NCI-H226 (cell line): ENCODE results near the gene RAB9B.

Experiments used
- DNase-seq: peaks from one replicate; pipeline ENCODE4 v3.0.0-alpha.2; 2015

Gene RAB9B

DNA sequence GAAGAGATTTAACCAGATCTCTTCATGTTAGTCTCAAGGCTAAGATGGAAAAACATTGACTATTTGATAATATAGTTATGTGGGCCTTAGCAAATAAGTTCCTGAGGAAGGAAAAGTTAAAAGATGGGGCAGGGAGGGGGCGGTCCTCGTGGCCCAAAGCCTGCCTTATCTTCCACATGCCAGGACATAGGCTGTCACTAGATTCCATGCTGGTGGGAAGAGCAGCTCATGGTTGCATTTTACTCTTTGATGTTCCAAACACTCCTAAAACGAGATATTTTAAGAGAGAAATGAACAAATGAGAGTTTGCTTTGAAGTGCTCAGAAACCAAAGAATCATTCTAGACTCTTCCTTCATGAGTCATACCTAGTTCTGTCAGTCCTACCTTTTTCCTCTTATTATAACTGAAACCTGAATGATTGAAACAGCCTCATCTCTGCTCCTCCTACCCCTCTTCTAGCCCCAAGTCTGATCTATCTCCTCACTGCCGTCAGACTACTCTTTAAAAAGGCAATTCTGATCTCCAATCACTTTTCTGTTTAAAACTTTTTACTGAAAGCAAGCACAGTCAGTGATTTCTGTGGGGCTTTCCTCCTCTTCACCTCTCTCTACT lies 25.1 kb downstream of the RAB9B start:
- no peak for DNase-seq

DNA sequence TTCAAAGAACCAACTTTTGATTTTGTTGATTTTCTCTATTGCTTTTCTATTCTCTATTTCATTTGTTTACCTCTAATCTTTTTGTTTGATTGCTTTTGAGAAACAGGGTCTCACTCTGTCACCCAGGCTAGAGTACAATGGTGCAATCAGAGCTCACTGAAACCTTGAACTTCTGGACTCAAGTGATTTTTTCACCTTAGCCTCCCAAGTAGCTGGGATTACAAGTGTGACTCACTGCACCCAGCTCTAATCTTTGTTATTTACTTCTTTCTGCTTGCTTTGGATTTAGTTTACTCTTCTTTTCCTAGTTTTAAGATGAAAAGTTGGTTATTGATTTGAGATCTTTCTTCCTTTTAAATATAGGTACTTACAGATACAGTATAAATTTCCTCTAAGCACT lies 26.2 kb downstream of the RAB9B start:
- no peak for DNase-seq

DNA sequence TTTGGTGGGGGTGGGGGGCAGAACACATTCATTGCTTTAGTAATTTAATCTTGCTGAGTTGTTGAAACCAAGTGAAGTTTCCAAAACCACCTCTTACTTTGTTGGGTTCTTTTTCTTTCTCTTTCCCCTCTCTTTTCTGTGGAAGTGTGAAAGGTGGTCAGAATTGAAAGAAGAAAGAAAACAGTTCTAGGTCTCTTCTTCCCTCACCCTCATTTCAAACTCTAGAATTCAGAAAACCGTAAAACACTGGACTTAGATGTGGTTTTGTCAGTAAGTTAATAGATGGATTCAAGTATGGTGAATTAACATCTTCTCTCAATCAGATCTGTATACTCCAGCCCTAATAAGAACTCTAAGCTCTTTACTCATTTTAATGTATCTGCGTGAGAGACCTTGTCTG lies 31.7 kb downstream of the RAB9B start:
- no peak for DNase-seq

DNA sequence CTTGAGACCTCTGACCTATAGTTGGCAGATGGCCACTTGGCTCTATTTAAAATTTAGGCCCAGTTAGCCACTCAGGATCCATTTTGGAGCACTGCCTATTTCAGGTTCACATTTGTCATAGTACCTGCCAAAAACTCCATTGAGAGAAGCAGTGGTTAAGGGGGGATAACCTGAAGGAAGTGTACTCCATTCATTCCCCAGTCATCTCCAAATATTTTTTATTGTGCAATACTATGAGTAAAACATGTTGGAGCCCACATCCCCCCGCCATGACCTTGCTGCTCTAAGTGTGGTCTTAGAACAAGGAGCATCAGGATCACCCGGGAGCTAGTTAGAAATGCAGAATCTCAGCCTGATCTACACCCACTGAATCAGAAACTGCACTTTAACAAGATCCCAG lies 34.4 kb downstream of the RAB9B start:
- no peak for DNase-seq

DNA sequence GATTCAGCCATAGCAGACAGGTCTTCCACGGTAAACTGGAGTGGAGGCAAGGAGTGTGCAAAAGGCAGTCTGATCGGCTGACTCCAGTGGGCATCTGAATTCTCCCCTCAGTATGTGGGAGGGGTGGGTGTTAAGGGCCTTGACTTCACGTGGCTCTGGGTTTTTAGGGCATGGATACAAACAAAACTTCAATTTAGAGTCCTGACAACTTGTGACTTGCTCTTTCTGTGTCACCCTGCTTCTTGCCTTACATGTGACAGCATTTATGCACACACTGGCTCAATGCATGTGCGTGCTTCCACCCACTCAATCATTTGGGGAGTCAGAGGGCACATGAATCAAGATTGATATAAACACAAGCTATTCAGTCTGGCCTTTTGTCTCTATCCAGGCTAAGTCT lies 37.9 kb downstream of the RAB9B start:
- no peak for DNase-seq

DNA sequence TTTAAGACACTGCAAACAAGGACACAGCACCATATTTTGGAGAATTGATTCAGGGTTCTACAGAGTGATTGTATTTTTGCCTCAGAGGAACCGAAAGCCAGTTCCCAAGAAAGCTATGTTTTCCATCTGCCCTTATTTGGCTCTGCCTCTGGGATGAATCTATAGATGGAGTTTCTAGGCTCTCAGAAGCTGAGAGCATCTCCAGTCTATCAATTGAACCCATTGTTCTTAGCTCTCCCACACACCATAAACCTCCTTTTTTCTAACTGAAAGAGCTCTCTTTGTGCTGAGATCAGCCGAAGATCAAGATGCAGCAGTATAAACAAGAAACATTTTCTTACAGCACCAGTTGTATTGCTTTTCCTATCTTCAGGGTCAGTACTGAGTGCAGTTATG lies 38.5 kb downstream of the RAB9B start:
- no peak for DNase-seq

DNA sequence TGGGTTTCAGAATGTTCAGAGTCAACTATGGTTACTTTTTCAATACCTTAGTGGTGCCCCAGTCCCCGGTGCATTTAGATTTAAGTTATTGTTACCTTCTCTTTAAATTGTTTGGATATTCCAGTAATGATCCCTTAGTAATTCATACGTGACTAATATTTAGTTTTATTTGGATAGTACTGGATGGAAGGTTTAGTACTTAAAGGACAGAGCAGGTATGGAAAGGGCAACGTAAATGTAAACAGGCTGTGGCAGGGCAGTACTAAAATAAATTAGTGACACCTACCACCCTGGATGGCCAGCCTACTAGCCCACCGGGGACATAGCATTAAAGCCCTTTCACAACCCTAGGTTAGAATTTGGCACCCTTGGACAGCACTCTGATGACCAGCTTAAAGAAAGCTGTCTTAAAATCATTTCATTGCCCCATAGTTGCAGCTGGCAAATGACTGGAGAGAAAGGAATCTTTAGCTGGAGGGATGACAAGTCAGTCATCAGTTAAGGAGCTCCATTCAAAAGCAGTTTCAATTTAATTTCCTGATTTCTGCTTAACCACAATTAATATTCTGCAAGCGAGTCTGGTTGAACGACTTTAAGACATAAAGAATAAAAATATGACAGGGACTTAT lies 39.0 kb downstream of the RAB9B start:
- DNase-seq = peak; percentile 44

DNA sequence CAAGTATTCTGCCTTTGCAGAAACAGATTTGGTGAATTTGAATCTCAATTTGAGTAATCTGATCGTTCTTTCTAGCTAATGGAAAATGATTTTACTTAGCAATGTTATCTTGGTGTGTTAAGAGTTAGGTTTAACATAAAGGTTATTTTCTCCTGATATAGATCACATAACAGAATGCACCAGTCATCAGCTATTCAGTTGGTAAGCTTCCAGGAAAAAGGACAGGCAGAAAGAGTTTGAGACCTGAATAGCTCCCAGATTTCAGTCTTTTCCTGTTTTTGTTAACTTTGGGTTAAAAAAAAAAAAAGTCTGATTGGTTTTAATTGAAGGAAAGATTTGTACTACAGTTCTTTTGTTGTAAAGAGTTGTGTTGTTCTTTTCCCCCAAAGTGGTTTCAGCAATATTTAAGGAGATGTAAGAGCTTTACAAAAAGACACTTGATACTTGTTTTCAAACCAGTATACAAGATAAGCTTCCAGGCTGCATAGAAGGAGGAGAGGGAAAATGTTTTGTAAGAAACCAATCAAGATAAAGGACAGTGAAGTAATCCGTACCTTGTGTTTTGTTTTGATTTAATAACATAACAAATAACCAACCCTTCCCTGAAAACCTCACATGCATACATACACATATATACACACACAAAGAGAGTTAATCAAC lies 40.1 kb downstream of the RAB9B start:
- DNase-seq = no peak

DNA sequence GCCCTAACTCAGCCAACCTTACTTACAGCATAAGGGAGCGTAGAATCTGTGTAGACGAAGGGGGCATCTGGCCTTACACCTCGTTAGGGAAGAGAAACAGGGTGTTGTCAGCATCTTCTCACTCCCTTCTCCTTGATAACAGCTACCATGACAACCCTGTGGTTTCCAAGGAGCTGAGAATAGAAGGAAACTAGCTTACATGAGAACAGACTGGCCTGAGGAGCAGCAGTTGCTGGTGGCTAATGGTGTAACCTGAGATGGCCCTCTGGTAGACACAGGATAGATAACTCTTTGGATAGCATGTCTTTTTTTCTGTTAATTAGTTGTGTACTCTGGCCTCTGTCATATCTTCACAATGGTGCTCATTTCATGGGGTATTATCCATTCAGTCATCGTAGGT lies 40.8 kb downstream of the RAB9B start:
- no peak for DNase-seq

DNA sequence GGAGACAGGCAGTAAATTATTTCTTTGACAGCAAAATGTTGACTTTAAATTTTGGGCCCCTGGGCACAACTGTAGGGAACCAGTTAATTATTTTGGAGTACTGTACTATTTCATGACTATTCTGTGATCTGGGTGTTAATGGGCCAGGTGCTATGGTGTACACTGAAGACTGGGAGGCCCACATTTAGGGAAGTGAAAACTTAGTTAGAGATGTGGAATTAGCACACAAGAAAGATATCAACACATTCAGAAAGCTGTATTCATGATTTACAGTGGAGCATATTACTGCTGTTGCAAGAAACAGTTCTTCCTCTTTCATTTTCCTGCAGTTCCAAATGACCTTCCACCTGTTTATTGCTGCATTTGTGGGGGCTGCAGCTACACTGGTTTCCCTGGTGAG lies 43.1 kb downstream of the RAB9B start:
- DNase-seq = no peak

DNA sequence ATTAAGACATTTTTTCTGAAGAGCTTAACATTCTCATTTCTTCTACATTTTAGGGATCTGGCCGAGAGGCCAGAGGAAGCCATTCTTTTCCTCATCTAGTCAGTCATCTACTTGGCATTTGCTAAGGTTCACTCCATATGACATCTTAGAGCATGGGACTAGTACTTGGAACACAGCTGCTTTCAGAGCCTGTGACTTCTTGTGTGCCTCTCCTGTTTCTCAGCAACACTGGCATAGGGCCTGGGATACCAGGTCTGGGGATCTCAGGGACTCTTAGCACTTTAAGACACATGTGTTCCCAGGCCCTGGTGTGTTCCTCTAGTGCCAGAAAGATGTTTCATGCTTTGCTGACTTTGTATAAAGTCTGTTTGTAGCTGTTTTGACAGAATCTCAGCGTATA lies 48.1 kb downstream of the RAB9B start:
- no peak for DNase-seq

DNA sequence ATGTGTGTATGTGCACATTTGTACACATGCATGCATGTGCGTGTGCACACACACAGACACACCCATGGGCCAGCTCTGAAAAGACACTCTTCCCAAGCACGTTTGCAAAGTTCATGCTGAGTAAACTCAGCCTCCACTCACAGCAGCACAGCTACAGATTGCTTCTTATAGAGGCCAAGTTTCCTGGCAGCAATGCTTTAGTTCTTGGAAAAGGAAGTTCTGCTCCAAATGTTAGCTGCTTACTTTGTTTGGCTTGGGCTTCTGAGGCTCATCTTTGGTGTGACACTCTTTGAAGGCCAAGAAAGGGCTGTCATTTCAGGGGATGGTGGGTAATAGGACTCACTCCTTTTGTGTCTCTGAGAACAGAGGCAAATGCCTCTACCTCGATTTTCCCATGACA lies 48.9 kb downstream of the RAB9B start:
- no peak for DNase-seq

DNA sequence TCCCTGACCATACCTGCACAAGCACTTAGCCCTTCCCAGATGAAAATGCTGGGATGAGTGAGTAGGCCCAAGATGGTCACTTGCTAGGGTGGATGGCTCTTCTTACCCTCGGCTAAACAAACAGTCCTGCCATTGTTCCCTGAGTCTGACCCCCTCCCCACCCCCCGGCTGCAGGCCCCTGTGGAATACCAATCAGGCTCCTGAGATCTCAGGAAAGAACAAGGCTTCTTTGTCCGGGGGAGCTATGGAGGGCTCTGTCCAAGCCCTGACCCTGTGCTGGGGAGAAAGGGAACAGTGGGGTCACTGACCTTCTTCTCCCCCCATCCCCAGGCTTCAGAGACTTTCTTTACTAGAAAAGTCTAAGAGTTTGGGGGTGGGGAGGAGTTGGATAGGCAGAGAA lies 49.4 kb downstream of the RAB9B start:
- DNase-seq = no peak

DNA sequence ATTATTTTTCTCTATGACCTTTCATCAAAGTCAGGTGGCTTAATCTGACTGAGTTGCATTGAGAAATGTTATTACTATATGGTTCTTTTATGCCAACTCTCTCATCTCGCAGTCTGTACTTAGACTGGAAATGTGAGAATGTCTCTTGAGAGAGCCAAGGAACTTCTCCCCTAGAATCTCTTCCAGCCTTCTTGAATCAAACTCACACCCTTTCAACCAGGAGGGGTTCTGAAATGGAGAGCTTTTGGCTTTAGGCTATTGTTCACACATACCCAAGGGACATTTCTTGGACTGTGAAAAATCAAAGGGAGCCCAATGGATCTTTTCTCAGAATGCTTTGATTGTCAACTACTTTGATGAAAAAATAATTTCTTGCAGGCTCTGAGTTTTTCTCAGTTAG lies 50.4 kb downstream of the RAB9B start:
- DNase-seq = no peak

DNA sequence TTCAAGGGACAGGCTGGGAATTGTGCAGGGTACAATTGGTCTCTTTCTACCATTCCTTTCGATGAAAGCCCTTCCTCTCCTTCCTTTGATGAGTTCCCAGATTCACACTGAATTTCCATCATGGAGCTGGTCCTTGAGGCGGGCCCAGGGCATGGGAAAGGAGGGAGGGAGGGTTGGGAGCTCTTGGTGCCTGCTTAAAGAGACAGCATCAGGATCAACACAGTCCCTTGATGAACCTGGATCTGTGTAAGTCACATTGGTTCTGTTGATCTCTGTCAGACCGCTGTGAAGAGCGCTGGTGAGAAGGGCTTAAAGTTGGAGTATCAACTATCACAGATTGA lies 51.0 kb downstream of the RAB9B start:
- DNase-seq = no peak

DNA sequence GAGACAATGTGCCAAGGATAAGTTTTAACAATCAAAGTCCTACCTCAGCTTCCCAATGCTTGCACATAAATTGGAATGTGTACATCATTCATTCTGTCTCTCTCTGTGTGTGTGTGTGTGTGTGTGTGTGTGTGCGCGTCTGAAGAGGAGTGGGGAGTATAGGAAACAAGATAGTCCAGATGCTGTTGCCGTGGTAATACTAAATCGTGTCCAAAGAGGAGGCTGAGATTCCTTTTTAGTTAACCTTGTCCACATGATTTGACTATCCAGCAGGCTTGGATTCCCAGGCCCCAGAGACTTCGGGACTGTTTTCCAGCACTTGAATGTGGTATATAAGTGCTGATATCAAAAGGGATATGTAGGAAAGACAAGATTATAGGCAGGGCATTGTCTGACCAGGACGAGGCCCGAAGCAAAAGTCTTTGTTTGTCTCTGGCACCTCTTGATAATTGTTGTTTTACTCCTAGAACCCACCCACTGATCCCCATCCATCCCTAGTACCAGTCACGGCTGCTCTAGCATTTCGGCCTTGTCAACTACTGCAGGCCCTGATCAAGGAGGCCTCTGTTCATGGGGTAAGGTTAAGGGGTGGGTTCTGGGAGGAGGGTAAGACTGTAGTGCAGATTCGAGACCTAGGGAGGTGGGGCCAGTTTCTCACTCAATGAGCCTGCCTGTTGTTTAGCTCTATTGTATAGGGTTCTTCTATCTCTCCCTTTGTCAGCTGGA lies 51.6 kb downstream of the RAB9B start:
- DNase-seq = no peak

DNA sequence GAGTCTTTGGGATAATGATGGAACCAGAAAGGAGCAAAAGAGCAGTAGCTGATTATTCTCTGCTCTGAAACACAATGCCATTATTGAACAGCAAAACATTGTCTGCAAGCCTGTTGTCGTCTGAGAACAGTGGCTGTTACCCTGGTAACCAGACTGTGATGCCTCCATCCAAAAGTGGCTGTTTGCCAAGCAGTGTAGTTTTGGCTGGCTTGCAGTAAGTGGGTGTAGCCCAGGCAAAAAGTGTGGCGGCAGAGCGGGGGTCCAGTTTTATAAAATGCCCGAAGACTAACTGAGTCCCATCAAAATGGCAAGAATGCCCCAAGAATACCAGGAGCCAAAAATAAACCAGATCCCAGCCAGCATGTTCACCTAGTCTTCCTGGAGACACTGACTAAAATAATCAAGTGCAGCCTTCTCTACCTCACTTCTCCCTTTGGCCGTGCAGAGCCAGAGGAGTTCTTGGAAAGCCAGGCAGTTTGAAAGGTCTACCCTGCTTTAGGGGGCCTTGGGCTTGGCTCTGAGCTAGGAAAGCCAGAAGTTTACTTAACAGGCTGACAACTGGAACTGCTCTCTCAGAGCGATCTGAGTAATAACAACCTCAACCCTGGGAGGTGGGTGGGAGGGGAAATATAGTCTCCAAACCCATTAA lies 52.8 kb downstream of the RAB9B start:
- DNase-seq = no peak

DNA sequence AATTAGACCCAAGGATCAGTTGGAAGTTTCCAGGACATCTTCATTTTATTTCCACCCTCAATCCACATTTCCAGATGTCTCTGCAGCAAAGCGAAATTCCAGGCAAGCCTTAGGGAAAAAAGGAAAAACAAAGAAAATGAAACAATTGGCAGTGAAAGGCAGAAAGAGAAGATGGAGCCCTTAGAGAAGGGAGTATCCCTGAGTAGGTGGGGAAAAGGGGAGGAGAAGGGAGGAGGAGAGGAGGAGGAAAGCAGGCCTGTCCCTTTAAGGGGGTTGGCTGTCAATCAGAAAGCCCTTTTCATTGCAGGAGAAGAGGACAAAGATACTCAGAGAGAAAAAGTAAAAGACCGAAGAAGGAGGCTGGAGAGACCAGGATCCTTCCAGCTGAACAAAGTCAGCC lies 55.5 kb downstream of the RAB9B start, which contains the start of gene PLP1:
Gene PLP1 (plus strand): TSS at position 295 of the 400 bp plus-strand sequence. CDS start 156 bp downstream, outside the sequence.
- DNase-seq = no peak

DNA sequence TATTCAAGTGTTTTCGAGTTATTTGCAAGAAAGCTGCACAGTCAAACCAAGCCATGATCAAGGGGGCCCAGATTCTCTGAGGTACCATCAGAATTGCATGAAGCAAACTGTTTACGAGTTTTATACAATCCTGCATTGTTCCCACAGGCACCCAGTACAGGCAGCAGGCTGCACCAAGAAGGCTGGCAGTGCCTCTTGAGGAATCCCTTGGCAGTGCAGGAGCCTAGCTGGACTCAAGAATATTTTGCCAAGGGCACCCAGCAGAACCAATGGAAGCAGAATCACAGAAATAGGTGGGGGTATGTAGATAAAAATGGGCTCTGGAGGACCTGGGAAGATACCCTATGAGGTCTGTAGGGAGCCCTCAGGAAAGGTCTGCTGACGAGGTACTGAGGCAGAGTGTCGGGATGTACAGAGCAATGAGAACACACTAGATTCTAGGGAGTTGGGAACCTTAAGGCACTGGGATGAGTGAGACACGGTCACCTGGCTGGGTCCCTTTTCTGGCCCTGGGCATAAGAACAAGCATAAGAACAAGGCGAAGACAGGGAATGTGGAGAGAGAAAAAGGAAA lies 57.9 kb downstream of the RAB9B start:
- DNase-seq = no peak

DNA sequence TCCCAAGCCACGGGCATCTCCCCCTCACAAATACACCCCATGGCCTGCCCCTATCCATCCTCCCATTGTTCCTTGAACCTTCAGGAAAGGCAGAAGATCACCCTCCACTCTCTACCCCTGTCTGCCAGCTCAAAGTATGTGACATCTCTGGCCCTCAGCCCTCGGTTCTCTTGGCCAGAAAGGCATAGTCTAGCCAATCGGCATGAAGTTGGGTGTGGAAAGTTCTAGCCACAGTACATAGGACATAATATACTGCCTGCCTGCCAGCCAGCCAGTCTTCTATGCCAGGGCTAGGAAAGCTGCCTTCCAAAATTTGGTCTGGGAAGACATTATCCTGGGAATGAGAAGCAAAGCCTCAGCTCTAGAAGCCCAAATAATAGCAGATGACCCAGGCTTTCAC lies 58.6 kb downstream of the RAB9B start:
- no peak for DNase-seq
